RWPE2 (cell line): Measurements from ENCODE around the gene MKS1.

Source experiments
- ATAC-seq: fragments of 200-7000 bp; cut with Tn5 transposase; 3 replicates; pipeline ENCODE4 v1.9.1; 2021; ENCODE audit warnings: low read depth
- DNase-seq: peaks from one replicate; pipeline ENCODE4 v3.0.0-alpha.2; 2020; ENCODE audit warnings: low spot score
- H3K27ac ChIP-seq: fragments of 450-650 bp; 2 replicates; pipeline ENCODE4 v1.5.1; 2017; ENCODE audit warnings: mild to moderate bottlenecking; ENCODE audit not compliant: poor library complexity, severe bottlenecking
- H3K27me3 ChIP-seq: fragments of 250-450 bp; sonication (Bioruptor Pico); 2 replicates; pipeline ENCODE4 v1.5.1; 2021; ENCODE audit warnings: mild to moderate bottlenecking, moderate library complexity; ENCODE audit not compliant: insufficient read depth, poor library complexity, severe bottlenecking
- H3K36me3 ChIP-seq: fragments of 250-450 bp; sonication (Bioruptor Pico); 2 replicates; pipeline ENCODE4 v1.5.1; 2020; ENCODE audit warnings: low read depth, mild to moderate bottlenecking, moderate library complexity
- H3K4me1 ChIP-seq: fragments of 250-450 bp; sonication (Bioruptor Pico); 2 replicates; pipeline ENCODE4 v1.5.1; 2021; ENCODE audit warnings: mild to moderate bottlenecking, moderate library complexity; ENCODE audit not compliant: insufficient read depth, poor library complexity, severe bottlenecking
- H3K4me3 ChIP-seq: fragments of 250-450 bp; sonication (Bioruptor Pico); 2 replicates; pipeline ENCODE4 v1.5.1; 2021; ENCODE audit warnings: mild to moderate bottlenecking, moderate library complexity; ENCODE audit not compliant: severe bottlenecking
- H3K9me3 ChIP-seq: fragments of 250-450 bp; sonication (Bioruptor Pico); 2 replicates; pipeline ENCODE4 v1.5.1; 2021; ENCODE audit warnings: mild to moderate bottlenecking, moderate library complexity; ENCODE audit not compliant: severe bottlenecking
- CTCF ChIP-seq: fragments of 450-650 bp; IDR thresholded peaks from one replicate; pipeline ENCODE4 v1.5.1; 2017; ENCODE audit warnings: mild to moderate bottlenecking, moderate library complexity; ENCODE audit not compliant: poor library complexity, severe bottlenecking

The MKS1 gene

GRCh38 chr17:58248955-58249269, 29.9 kb upstream of the MKS1 start:
- no peak for ATAC-seq
- Histone ChIP-seq H3K9me3 (no peaks in the 10 kb centered on the region), H3K4me3 (no peak overlapping the region), H3K27ac (no peak overlapping the region), H3K4me1 (no peaks in the 10 kb centered on the region), H3K27me3 (peaks cover 7% of the 10 kb centered on the region), H3K36me3 (no peaks in the 10 kb centered on the region)
- TF ChIP-seq CTCF, result no peak
- no peak for DNase-seq

- no peak for ATAC-seq
- Histone ChIP-seq H3K4me1 (no peaks in the 10 kb centered on the region), H3K27ac (no peak overlapping the region), H3K36me3 (no peaks in the 10 kb centered on the region), H3K4me3 (no peak overlapping the region), H3K9me3 (no peaks in the 10 kb centered on the region), H3K27me3 (peaks cover 11% of the 10 kb centered on the region)
- no peak for TF ChIP-seq CTCF
- DNase-seq, result no peak
Observed at GRCh38 chr17:58247511-58248363, 28.7 kb upstream of the MKS1 start.

GRCh38 chr17:58246781-58247180, 27.7 kb upstream of the MKS1 start:
- peaks cover 17% of the 10 kb centered on the region for H3K27me3 ChIP-seq
- H3K4me3 ChIP-seq, result no peak overlapping the region
- no peaks in the 10 kb centered on the region for H3K4me1 ChIP-seq
- H3K36me3 ChIP-seq, result no peaks in the 10 kb centered on the region
- no peak for DNase-seq
- no peak for TF ChIP-seq CTCF
- no peaks in the 10 kb centered on the region for H3K9me3 ChIP-seq
- no peak for ATAC-seq
- H3K27ac ChIP-seq, result no peak overlapping the region

GRCh38 chr17:58246104-58246740, 27.2 kb upstream of the MKS1 start:
- Histone ChIP-seq H3K27me3 (peaks cover 17% of the 10 kb centered on the region), H3K9me3 (no peaks in the 10 kb centered on the region), H3K4me1 (no peaks in the 10 kb centered on the region), H3K4me3 (no peak overlapping the region), H3K36me3 (no peaks in the 10 kb centered on the region), H3K27ac (no peak overlapping the region)
- TF ChIP-seq CTCF, result no peak
- DNase-seq (no peak), ATAC-seq (no peak)
